ENCODE results near the gene CXXC5. TPM values are rescaled to one million over a fixed set of nuclear protein-coding genes. Genes with fewer than 3 reads are reported as not detected.

Gene CXXC5
- total and polyA plus RNA-seq, 9 of the 15 experiments (the other 6 are each of a cell fraction or from before 2014, with no cell fraction given): 1.9 to 123 (median 45.8) TPM

DNA sequence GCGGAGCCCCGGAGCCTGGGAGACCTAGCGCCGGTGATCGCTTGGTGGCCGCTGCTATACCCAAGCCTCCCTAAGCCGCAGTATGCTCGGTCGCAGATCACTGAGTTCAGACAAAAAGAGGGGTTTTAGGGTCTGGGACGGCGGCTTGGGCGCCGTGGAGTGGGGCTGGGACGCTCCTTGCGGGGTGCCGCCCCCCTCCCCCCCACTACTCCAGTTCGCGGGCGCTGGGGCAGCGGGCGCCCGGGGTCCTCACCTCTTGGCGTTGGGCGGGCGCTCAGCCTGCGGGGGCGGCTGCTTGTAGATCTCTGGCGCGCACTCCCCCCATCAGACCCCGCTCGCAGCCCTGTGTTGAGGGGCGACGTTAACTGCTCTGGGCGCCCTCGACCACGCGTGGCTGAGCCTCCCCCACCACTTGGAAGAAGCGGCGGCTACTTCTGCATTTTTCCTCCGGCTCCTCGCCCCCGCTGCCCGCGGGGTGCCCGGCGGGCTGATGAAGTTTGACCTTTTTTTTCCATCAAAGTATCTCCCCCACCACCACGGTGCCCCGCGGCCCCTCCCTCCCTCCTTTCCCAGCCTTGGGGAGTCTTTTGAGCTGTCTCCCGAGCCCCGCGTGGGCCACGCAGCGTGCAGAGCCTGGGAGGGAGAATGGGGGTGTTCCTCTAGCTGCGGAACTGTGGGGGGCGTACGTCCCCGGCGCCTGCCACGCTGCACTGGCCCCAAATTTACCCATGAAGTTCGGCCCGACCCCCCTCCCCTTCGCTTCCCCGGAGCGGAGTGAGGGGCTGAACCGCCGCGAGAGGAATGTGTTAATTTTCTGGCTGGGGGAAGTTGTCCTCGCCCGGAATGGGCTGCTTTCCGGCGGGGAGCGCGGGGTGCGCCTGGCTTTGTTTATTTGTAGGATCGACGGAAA lies 1.2 kb downstream of the CXXC5 start (continued):
- TF ChIP-seq, protein P1, sequence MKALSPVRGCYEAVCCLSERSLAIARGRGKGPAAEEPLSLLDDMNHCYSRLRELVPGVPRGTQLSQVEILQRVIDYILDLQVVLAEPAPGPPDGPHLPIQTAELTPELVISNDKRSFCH (CRISPR knock-in tag; IDR thresholded peaks at IDR 0.05): no peak
- TF ChIP-seq, protein P1 (tag; IDR thresholded peaks at IDR 0.05): no peak
- TF ChIP-seq, protein P2, sequence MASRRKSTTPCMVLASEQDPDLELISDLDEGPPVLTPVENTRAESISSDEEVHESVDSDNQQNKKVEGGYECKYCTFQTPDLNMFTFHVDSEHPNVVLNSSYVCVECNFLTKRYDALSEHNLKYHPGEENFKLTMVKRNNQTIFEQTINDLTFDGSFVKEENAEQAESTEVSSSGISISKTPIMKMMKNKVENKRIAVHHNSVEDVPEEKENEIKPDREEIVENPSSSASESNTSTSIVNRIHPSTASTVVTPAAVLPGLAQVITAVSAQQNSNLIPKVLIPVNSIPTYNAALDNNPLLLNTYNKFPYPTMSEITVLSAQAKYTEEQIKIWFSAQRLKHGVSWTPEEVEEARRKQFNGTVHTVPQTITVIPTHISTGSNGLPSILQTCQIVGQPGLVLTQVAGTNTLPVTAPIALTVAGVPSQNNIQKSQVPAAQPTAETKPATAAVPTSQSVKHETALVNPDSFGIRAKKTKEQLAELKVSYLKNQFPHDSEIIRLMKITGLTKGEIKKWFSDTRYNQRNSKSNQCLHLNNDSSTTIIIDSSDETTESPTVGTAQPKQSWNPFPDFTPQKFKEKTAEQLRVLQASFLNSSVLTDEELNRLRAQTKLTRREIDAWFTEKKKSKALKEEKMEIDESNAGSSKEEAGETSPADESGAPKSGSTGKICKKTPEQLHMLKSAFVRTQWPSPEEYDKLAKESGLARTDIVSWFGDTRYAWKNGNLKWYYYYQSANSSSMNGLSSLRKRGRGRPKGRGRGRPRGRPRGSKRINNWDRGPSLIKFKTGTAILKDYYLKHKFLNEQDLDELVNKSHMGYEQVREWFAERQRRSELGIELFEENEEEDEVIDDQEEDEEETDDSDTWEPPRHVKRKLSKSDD (conservative IDR thresholded peaks at IDR 0.05; ENCODE audit: low read length): no peak
- TF ChIP-seq MAZ (CRISPR knock-in tag; conservative IDR thresholded peaks at IDR 0.05 in 1 of 2, IDR thresholded peaks at IDR 0.05 in 1 of 2) (peak in 1 of 2 experiments; percentile 51; a peak in 1 of 4 replicates), HDAC1 (IDR thresholded peaks at IDR 0.05) (peak in 1 of 2 experiments; percentile 54; a peak in 2 of 4 replicates), SAP30 (IDR thresholded peaks at IDR 0.05; ENCODE audit: borderline replicate concordance, insufficient read depth, low read depth, low read length, poor library complexity, severe bottlenecking) (peak; percentile 78), SRF (CRISPR knock-in tag; IDR thresholded peaks at IDR 0.05) (0 out of 4 replicates have a peak, but pooled peaks of 1 of the 2 experiments have one; percentile 25), ZFX (CRISPR knock-in tag; IDR thresholded peaks at IDR 0.05) (peak; percentile 17; the same call in 1 of the 2 replicates), GATAD2B (IDR thresholded peaks at IDR 0.05; ENCODE audit: borderline replicate concordance) (peak; percentile 43; the same call in 1 of the 2 replicates), PCBP1 (IDR thresholded peaks at IDR 0.05; ENCODE audit: low read depth, low read length, poor library complexity, severe bottlenecking) (peak; percentile 78)
- TF ChIP-seq, protein P3, sequence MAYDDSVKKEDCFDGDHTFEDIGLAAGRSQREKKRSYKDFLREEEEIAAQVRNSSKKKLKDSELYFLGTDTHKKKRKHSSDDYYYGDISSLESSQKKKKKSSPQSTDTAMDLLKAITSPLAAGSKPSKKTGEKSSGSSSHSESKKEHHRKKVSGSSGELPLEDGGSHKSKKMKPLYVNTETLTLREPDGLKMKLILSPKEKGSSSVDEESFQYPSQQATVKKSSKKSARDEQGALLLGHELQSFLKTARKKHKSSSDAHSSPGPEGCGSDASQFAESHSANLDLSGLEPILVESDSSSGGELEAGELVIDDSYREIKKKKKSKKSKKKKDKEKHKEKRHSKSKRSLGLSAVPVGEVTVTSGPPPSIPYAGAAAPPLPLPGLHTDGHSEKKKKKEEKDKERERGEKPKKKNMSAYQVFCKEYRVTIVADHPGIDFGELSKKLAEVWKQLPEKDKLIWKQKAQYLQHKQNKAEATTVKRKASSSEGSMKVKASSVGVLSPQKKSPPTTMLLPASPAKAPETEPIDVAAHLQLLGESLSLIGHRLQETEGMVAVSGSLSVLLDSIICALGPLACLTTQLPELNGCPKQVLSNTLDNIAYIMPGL (CRISPR knock-in tag; IDR thresholded peaks at IDR 0.05): peak; percentile 16; the same call in 1 of the 2 replicates

All from K562 (cell line).